ENCODE data around the gene TNIP2. TPM values are rescaled to one million over a fixed set of nuclear protein-coding genes. Genes with fewer than 3 reads are reported as not detected.

TNIP2 gene
- total and polyA plus RNA-seq, 8 donors = 18.7 to 194 (median 40.0) TPM

- H3K4me3 ChIP-seq = peak within 1 kb of the TSS; percentile 58 to 84 (median 66)
- peak within 1 kb of the TSS; percentile 77 to 92 (median 83) for H3K27ac ChIP-seq
- 0 to 13% (median 7%) methylated on average over 24 to 104 of the region's 104 CpGs for WGBS, 5 donors
- no peaks in the 10 kb centered on the region for H3K27me3 ChIP-seq
- no peaks in the 10 kb centered on the region for H3K9me3 ChIP-seq
- intact Hi-C loops (cut with DNase I; ENCODE audit: low total_unique reads) = no loop called here
- no peak for TF ChIP-seq CTCF (IDR thresholded peaks at IDR 0.05)
- peak in 1 of 3 donors; percentile 19 for TF ChIP-seq POLR2AphosphoS5 (IDR thresholded peaks at IDR 0.05)
- H3K36me3 ChIP-seq = no peaks in the 10 kb centered on the region
- DNase-seq = peak; percentile 86 to 93
- H3K4me1 ChIP-seq = peaks cover 68 to 80% (median 72%) of the 10 kb centered on the region in 4 donors
These were observed 36.8 kb upstream of the TNIP2 start, which contains the start of gene SH3BP2 for GRCh38 chr4:2792711-2793585. TSS of gene SH3BP2 (plus strand) at chr4:2793085. CDS start at chr4:2820618, 27,533 bp downstream.

DNA sequence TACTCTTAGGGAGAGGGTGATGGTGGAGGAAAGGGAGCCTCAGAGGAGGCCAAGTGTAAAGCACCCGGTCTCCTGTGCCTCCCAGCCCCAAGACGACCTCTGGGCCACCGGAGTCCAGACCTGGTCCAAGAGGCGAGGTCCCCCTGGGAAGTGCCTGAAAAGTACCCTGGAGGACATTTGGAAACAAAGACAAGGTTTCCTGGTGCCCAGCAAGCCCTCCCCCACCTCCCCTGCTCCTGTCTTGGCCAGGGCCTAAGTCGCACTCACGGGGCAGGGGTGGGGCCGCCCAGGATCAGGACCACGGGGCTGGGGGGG, 36.2 kb upstream of the TNIP2 start:
- intact Hi-C loops (cut with DNase I; ENCODE audit: low total_unique reads) = no loop called here
- Histone ChIP-seq H3K4me3 (peak overlapping the region in 1 of 4 donors; percentile 58), H3K36me3 (no peaks in the 10 kb centered on the region), H3K9me3 (no peaks in the 10 kb centered on the region), H3K4me1 (peaks cover 67 to 80% (median 72%) of the 10 kb centered on the region in 4 donors), H3K27ac (peak overlapping the region in 4 of 5 donors; percentile 57 to 92 (median 84)), H3K27me3 (no peaks in the 10 kb centered on the region)
- WGBS, 5 donors = 65 to 100% (median 79%) methylated on average over 4 to 8 of the region's 8 CpGs
- no peak for DNase-seq
- TF ChIP-seq CTCF (IDR thresholded peaks at IDR 0.05) (no peak), EP300 (IDR thresholded peaks at IDR 0.05) (no peak), POLR2AphosphoS5 (IDR thresholded peaks at IDR 0.05) (no peak), POLR2A (IDR thresholded peaks at IDR 0.05) (no peak)

GRCh38 chr4:2791518-2792395, 35.6 kb upstream of the TNIP2 start:
- Histone ChIP-seq H3K4me3 (no peak overlapping the region), H3K27me3 (no peaks in the 10 kb centered on the region), H3K27ac (peak overlapping the region in 4 of 5 donors; percentile 57 to 92 (median 84)), H3K36me3 (no peaks in the 10 kb centered on the region), H3K4me1 (peaks cover 61 to 80% (median 72%) of the 10 kb centered on the region in 4 donors), H3K9me3 (no peaks in the 10 kb centered on the region)
- intact Hi-C loops (cut with DNase I; ENCODE audit: low total_unique reads) = no loop called here
- TF ChIP-seq CTCF (IDR thresholded peaks at IDR 0.05) (no peak), EP300 (IDR thresholded peaks at IDR 0.05) (no peak), POLR2A (IDR thresholded peaks at IDR 0.05) (no peak), POLR2AphosphoS5 (IDR thresholded peaks at IDR 0.05) (no peak)
- 92 to 95% (median 94%) methylated on average over 10 of the region's 10 CpGs for WGBS, 5 donors
- DNase-seq = peak; percentile 25 to 35
